SU-DHL-6 (cell line): ENCODE results near the gene CDK19.

Experiments
- EZH2phosphoT487 ChIP-seq: fragments of 200-600 bp; sonication (generic), shearing (Covaris generic); conservative IDR thresholded peaks from 2 replicates; pipeline ENCODE4 v1.6.1; 2018; ENCODE audit warnings: mild to moderate bottlenecking, antibody characterized with exemption, low read length, moderate library complexity, mixed read lengths
- TF ChIP-seq, protein P1 (sequence below): fragments of 200-600 bp; sonication (generic); IDR thresholded peaks from one replicate; pipeline ENCODE4 v1.5.1; 2017; ENCODE audit warnings: antibody characterized with exemption, mild to moderate bottlenecking, low read length, moderate library complexity; ENCODE audit not compliant: insufficient read depth, poor library complexity, severe bottlenecking

DNA sequence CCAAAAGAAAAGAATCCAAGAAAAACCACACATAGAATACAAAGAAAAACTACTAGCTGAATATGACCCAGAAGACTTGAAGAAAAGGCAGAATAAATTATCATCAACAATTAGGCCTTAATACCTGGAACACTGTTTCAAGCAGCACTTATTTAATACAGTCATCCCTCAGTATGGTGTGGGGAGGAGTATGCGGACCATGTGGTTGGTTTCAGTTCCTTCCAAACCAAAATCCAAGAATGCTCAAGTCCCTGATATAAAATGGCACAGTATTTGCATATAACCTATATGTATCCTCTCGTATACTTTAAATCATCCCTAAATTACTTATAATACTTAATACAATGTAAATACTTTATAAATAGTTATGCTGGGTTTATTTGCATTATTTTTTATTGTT is 16.1 kb downstream of the CDK19 start:
- TF ChIP-seq, protein P1, sequence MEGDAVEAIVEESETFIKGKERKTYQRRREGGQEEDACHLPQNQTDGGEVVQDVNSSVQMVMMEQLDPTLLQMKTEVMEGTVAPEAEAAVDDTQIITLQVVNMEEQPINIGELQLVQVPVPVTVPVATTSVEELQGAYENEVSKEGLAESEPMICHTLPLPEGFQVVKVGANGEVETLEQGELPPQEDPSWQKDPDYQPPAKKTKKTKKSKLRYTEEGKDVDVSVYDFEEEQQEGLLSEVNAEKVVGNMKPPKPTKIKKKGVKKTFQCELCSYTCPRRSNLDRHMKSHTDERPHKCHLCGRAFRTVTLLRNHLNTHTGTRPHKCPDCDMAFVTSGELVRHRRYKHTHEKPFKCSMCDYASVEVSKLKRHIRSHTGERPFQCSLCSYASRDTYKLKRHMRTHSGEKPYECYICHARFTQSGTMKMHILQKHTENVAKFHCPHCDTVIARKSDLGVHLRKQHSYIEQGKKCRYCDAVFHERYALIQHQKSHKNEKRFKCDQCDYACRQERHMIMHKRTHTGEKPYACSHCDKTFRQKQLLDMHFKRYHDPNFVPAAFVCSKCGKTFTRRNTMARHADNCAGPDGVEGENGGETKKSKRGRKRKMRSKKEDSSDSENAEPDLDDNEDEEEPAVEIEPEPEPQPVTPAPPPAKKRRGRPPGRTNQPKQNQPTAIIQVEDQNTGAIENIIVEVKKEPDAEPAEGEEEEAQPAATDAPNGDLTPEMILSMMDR = no peak
- no peak for TF ChIP-seq EZH2phosphoT487
